H9 (cell line): ENCODE data around the gene SYDE2. TPM values are rescaled to one million over a fixed set of nuclear protein-coding genes. Genes with fewer than 3 reads are reported as not detected.

ENCODE experiments used
- DNase-seq: peaks from one replicate; pipeline ENCODE4 v3.0.0-alpha.2; 2017
- H2AFZ ChIP-seq: one replicate; pipeline ENCODE4 v1.6.1; 2013; ENCODE audit warnings: mild to moderate bottlenecking, low read length, control low read depth, moderate library complexity
- H2AK5ac ChIP-seq: 2 replicates; pipeline ENCODE4 v1.6.1; 2013; ENCODE audit warnings: low read length, control low read depth, mixed read lengths; ENCODE audit not compliant: insufficient read length
- H2BK120ac ChIP-seq: one replicate; pipeline ENCODE4 v1.6.1; 2013; ENCODE audit warnings: low read depth, mild to moderate bottlenecking, low read length, control low read depth, inconsistent platforms; ENCODE audit not compliant: poor library complexity, severe bottlenecking
- H2BK12ac ChIP-seq: 2 replicates; pipeline ENCODE4 v1.6.1; 2013; ENCODE audit warnings: low read length, control low read depth, mixed read lengths, low read depth; ENCODE audit not compliant: insufficient read length
- H2BK15ac ChIP-seq: 2 replicates; pipeline ENCODE4 v1.6.1; 2013; ENCODE audit warnings: low read depth, low read length, control low read depth
- H2BK20ac ChIP-seq: one replicate; pipeline ENCODE4 v1.6.1; 2013; ENCODE audit warnings: low read depth, mild to moderate bottlenecking, low read length, control low read depth, inconsistent platforms; ENCODE audit not compliant: poor library complexity, severe bottlenecking
- H2BK5ac ChIP-seq: 2 replicates; pipeline ENCODE4 v1.6.1; 2013; ENCODE audit warnings: low read length, control low read depth, mixed read lengths; ENCODE audit not compliant: insufficient read length
- H3K14ac ChIP-seq: 2 replicates; pipeline ENCODE4 v1.6.1; 2013; ENCODE audit warnings: low read length, control low read depth; ENCODE audit not compliant: insufficient read depth
- H3K18ac ChIP-seq: 2 replicates; pipeline ENCODE4 v1.6.1; 2013; ENCODE audit warnings: low read depth, mild to moderate bottlenecking, mixed read lengths, low read length, control low read depth; ENCODE audit not compliant: insufficient read length
- H3K23ac ChIP-seq: 2 replicates; pipeline ENCODE4 v1.6.1; 2013; ENCODE audit warnings: low read length, control low read depth, mixed read lengths, low read depth; ENCODE audit not compliant: insufficient read length
- H3K23me2 ChIP-seq: 2 replicates; pipeline ENCODE4 v1.6.1; 2013; ENCODE audit warnings: low read depth, mild to moderate bottlenecking, mixed read lengths, low read length, control low read depth; ENCODE audit not compliant: insufficient read length, poor library complexity, severe bottlenecking
- H3K27ac ChIP-seq: 2 replicates; pipeline ENCODE4 v1.5.1; 2013; ENCODE audit warnings: low read length, control low read depth, mixed read lengths, low read depth; ENCODE audit not compliant: insufficient read length
- H3K27me3 ChIP-seq: 2 replicates; pipeline ENCODE4 v1.6.1; 2013; ENCODE audit warnings: low read length, control low read depth, inconsistent platforms; ENCODE audit not compliant: insufficient read depth
- H3K4ac ChIP-seq: 2 replicates; pipeline ENCODE4 v1.6.1; 2013; ENCODE audit warnings: low read depth, mild to moderate bottlenecking, control low read depth, inconsistent platforms, low read length, moderate library complexity
- H3K4me1 ChIP-seq: 2 replicates; pipeline ENCODE4 v1.6.1; 2013; ENCODE audit warnings: low read length, control low read depth, inconsistent platforms; ENCODE audit not compliant: insufficient read depth
- H3K4me2 ChIP-seq: 2 replicates; pipeline ENCODE4 v1.6.1; 2013; ENCODE audit warnings: low read length, control low read depth, mixed read lengths; ENCODE audit not compliant: insufficient read length, insufficient read depth
- H3K56ac ChIP-seq: 2 replicates; pipeline ENCODE4 v1.6.1; 2013; ENCODE audit warnings: low read depth, mild to moderate bottlenecking, mixed read lengths, low read length, control low read depth; ENCODE audit not compliant: insufficient read length
- H3K79me1 ChIP-seq: 2 replicates; pipeline ENCODE4 v1.6.1; 2013; ENCODE audit warnings: low read depth, mild to moderate bottlenecking, moderate library complexity, low read length, control low read depth, inconsistent platforms; ENCODE audit not compliant: insufficient read depth, poor library complexity, severe bottlenecking
- H3K79me2 ChIP-seq: 2 replicates; pipeline ENCODE4 v1.6.1; 2013; ENCODE audit warnings: low read length, control low read depth, inconsistent platforms; ENCODE audit not compliant: insufficient read depth
- H3K9ac ChIP-seq: 2 replicates; pipeline ENCODE4 v1.6.1; 2013; ENCODE audit warnings: low read length, control low read depth, mixed read lengths; ENCODE audit not compliant: insufficient read length; ENCODE audit errors: extremely low read depth
- H3K9me3 ChIP-seq: one replicate; pipeline ENCODE4 v1.6.1; 2013; ENCODE audit warnings: low read depth, low read length, inconsistent platforms; ENCODE audit not compliant: control insufficient read depth
- H3T11ph ChIP-seq: one replicate; pipeline ENCODE4 v1.6.1; 2013; ENCODE audit warnings: mild to moderate bottlenecking, low read length, control low read depth, inconsistent platforms
- H4K20me1 ChIP-seq: one replicate; pipeline ENCODE4 v1.6.1; 2013; ENCODE audit not compliant: control insufficient read depth, insufficient read length, insufficient read depth
- H4K5ac ChIP-seq: 2 replicates; pipeline ENCODE4 v1.6.1; 2013; ENCODE audit warnings: low read depth, mild to moderate bottlenecking, mixed read lengths, low read length, control low read depth; ENCODE audit not compliant: insufficient read length
- H4K8ac ChIP-seq: replicated peaks from 2 replicates; pipeline ENCODE4 v1.6.1; 2013; ENCODE audit warnings: low read length, control low read depth, mixed read lengths, low read depth; ENCODE audit not compliant: insufficient read length
- H4K91ac ChIP-seq: 2 replicates; pipeline ENCODE4 v1.6.1; 2013; ENCODE audit warnings: low read depth, mild to moderate bottlenecking, moderate library complexity, mixed read lengths, low read length, control low read depth; ENCODE audit not compliant: insufficient read length
- H3K27ac Mint-ChIP-seq, 3 experiments: 2 replicates in 2 of 3; 3 replicates in 1 of 3; pipeline ENCODE4 v1.8.0; 2020 to 2021; ENCODE audit warnings: mixed read lengths in 3 of 3, mild to moderate bottlenecking in 1 of 3, moderate library complexity in 1 of 3
- H3K27me3 Mint-ChIP-seq: 2 replicates; pipeline ENCODE4 v1.8.0; 2021; ENCODE audit warnings: low read depth, mild to moderate bottlenecking, moderate library complexity, mixed read lengths
- H3K36me3 Mint-ChIP-seq, 3 experiments: 2 replicates in 2 of 3; 3 replicates in 1 of 3; pipeline ENCODE4 v1.8.0; 2020 to 2021; ENCODE audit warnings: low read depth in 3 of 3, mixed read lengths in 3 of 3; ENCODE audit not compliant: insufficient read depth in 1 of 3
- H3K4me1 Mint-ChIP-seq, 2 experiments: 2 replicates each; pipeline ENCODE4 v1.8.0; 2020; ENCODE audit warnings: mixed read lengths in 2 of 2
- H3K4me3 Mint-ChIP-seq, 2 experiments: 2 replicates in 1 of 2; 3 replicates in 1 of 2; pipeline ENCODE4 v1.8.0; 2020 to 2021; ENCODE audit warnings: mild to moderate bottlenecking in 2 of 2, mixed read lengths in 2 of 2, moderate library complexity in 1 of 2
- H3K9me3 Mint-ChIP-seq, 2 experiments: 2 replicates in 1 of 2; 3 replicates in 1 of 2; pipeline ENCODE4 v1.8.0; 2020; ENCODE audit warnings: mild to moderate bottlenecking in 2 of 2, mixed read lengths in 2 of 2, moderate library complexity in 1 of 2
- CTCF ChIP-seq: fragments of 200-600 bp; sonication (generic); conservative IDR thresholded peaks from 3 replicates; pipeline ENCODE4 v1.8.0; 2021; ENCODE audit warnings: antibody characterized with exemption, mild to moderate bottlenecking
- WGBS: extraction: QIAGEN DNeasy Blood & Tissue Kit; methylation state at CpG from one replicate; pipeline ENCODE4 v1.1.7; 2013; ENCODE audit warnings: missing lambda C conversion rate, low lambda C conversion rate, mixed read lengths; ENCODE audit not compliant: insufficient read length; ENCODE audit errors: extremely low coverage; 5-methylcytosine and 5-hydroxymethylcytosine counted together
- total RNA-seq: library from RNA; stranded (reverse); gene quantifications from 2 replicates; pipeline ENCODE4 v1.2.1, GENCODE V29; 2021

Gene SYDE2
- total RNA-seq, 1 experiment from 2014 or later: 12.4 TPM

GRCh38 chr1:85134583-85135391 lies 66.0 kb downstream of the SYDE2 start:
- Histone ChIP-seq H3K56ac (no peak overlapping the region), H3K4me1 (no peaks in the 10 kb centered on the region), H3K23ac (no peak overlapping the region), H3K9me3 (no peaks in the 10 kb centered on the region), H4K8ac (no peak overlapping the region), H3T11ph (no peak overlapping the region), H3K79me2 (no peaks in the 10 kb centered on the region), H3K23me2 (no peaks in the 10 kb centered on the region), H2BK15ac (no peak overlapping the region), H2AFZ (no peak overlapping the region), H3K4ac (no peak overlapping the region), H2BK5ac (no peak overlapping the region), H3K27ac (no peak overlapping the region), H4K5ac (no peak overlapping the region), H3K27me3 (no peaks in the 10 kb centered on the region), H4K91ac (no peak overlapping the region), H2AK5ac (no peak overlapping the region), H2BK120ac (no peak overlapping the region), H3K18ac (no peak overlapping the region), H3K9ac (no peak overlapping the region), H2BK20ac (no peak overlapping the region), H2BK12ac (no peak overlapping the region), H4K20me1 (no peaks in the 10 kb centered on the region), H3K4me2 (no peak overlapping the region), H3K79me1 (no peaks in the 10 kb centered on the region), H3K14ac (no peak overlapping the region)
- H3K27ac Mint-ChIP-seq: no peak overlapping the region
- WGBS: no CpG with 5 or more reads among the region's 3 CpGs
- no peak for DNase-seq
- H3K4me3 Mint-ChIP-seq: no peak overlapping the region
- no peak for TF ChIP-seq CTCF
- H3K27me3 Mint-ChIP-seq: no peaks in the 10 kb centered on the region
- no peaks in the 10 kb centered on the region for H3K9me3 Mint-ChIP-seq
- no peaks in the 10 kb centered on the region for H3K36me3 Mint-ChIP-seq
- H3K4me1 Mint-ChIP-seq: no peaks in the 10 kb centered on the region
